Measurements from ENCODE around the gene MSI2. TPM values are rescaled to one million over a fixed set of nuclear protein-coding genes. Genes with fewer than 3 reads are reported as not detected.

Gene MSI2
- total RNA-seq, 1 donor = 23.2 TPM

- Histone ChIP-seq H3K79me2 (ENCODE audit: insufficient read depth, low read length) (no peaks in the 10 kb centered on the region), H4K20me1 (ENCODE audit: insufficient read depth, low read length) (no peaks in the 10 kb centered on the region), H3K4me3 (ENCODE audit: insufficient read depth, low read length) (no peak overlapping the region), H2AFZ (ENCODE audit: low read length) (no peak overlapping the region), H3K9me3 (ENCODE audit: low read depth, low read length) (no peaks in the 10 kb centered on the region), H3K36me3 (ENCODE audit: insufficient read depth, low read length) (no peaks in the 10 kb centered on the region), H3K27me3 (ENCODE audit: insufficient read depth, low read length) (no peaks in the 10 kb centered on the region), H3K4me1 (ENCODE audit: insufficient read depth, low read length) (no peaks in the 10 kb centered on the region), H3K27ac (ENCODE audit: low read depth, low read length) (no peak overlapping the region), H3K4me2 (ENCODE audit: insufficient read depth, low read length) (no peak overlapping the region)
- TF ChIP-seq CTCF (IDR thresholded peaks at IDR 0.05; ENCODE audit: extremely low read depth, low read depth, low read length) = no peak
- no peak for DNase-seq (ENCODE audit: insufficient read length, low spot score, missing footprints)
Measured at GRCh38 chr17:57424273-57424672, 167.9 kb downstream of the MSI2 start.

GRCh38 chr17:57424777-57425188 is 168.5 kb downstream of the MSI2 start:
- no peak for TF ChIP-seq CTCF (IDR thresholded peaks at IDR 0.05; ENCODE audit: extremely low read depth, low read depth, low read length)
- Histone ChIP-seq H3K4me2 (ENCODE audit: insufficient read depth, low read length) (no peak overlapping the region), H3K79me2 (ENCODE audit: insufficient read depth, low read length) (no peaks in the 10 kb centered on the region), H3K27me3 (ENCODE audit: insufficient read depth, low read length) (no peaks in the 10 kb centered on the region), H3K4me1 (ENCODE audit: insufficient read depth, low read length) (no peaks in the 10 kb centered on the region), H3K4me3 (ENCODE audit: insufficient read depth, low read length) (no peak overlapping the region), H2AFZ (ENCODE audit: low read length) (no peak overlapping the region), H4K20me1 (ENCODE audit: insufficient read depth, low read length) (no peaks in the 10 kb centered on the region), H3K9me3 (ENCODE audit: low read depth, low read length) (no peaks in the 10 kb centered on the region), H3K36me3 (ENCODE audit: insufficient read depth, low read length) (no peaks in the 10 kb centered on the region), H3K27ac (ENCODE audit: low read depth, low read length) (no peak overlapping the region)
- no peak for DNase-seq (ENCODE audit: insufficient read length, low spot score, missing footprints)

GRCh38 chr17:57425431-57425830 is 169.1 kb downstream of the MSI2 start:
- H3K27me3 ChIP-seq (ENCODE audit: insufficient read depth, low read length) = no peaks in the 10 kb centered on the region
- H3K36me3 ChIP-seq (ENCODE audit: insufficient read depth, low read length) = no peaks in the 10 kb centered on the region
- no peak overlapping the region for H3K4me3 ChIP-seq (ENCODE audit: insufficient read depth, low read length)
- H3K4me2 ChIP-seq (ENCODE audit: insufficient read depth, low read length) = no peak overlapping the region
- no peak overlapping the region for H3K27ac ChIP-seq (ENCODE audit: low read depth, low read length)
- H3K9me3 ChIP-seq (ENCODE audit: low read depth, low read length) = no peaks in the 10 kb centered on the region
- DNase-seq (ENCODE audit: insufficient read length, low spot score, missing footprints) = no peak
- no peaks in the 10 kb centered on the region for H4K20me1 ChIP-seq (ENCODE audit: insufficient read depth, low read length)
- no peak for TF ChIP-seq CTCF (IDR thresholded peaks at IDR 0.05; ENCODE audit: extremely low read depth, low read depth, low read length)
- no peaks in the 10 kb centered on the region for H3K79me2 ChIP-seq (ENCODE audit: insufficient read depth, low read length)
- H2AFZ ChIP-seq (ENCODE audit: low read length) = no peak overlapping the region
- no peaks in the 10 kb centered on the region for H3K4me1 ChIP-seq (ENCODE audit: insufficient read depth, low read length)

GRCh38 chr17:57425903-57426880 is 169.9 kb downstream of the MSI2 start:
- Histone ChIP-seq H2AFZ (ENCODE audit: low read length) (no peak overlapping the region), H3K27ac (ENCODE audit: low read depth, low read length) (no peak overlapping the region), H3K27me3 (ENCODE audit: insufficient read depth, low read length) (no peaks in the 10 kb centered on the region), H3K79me2 (ENCODE audit: insufficient read depth, low read length) (no peaks in the 10 kb centered on the region), H3K4me1 (ENCODE audit: insufficient read depth, low read length) (no peaks in the 10 kb centered on the region), H3K4me2 (ENCODE audit: insufficient read depth, low read length) (no peak overlapping the region), H3K4me3 (ENCODE audit: insufficient read depth, low read length) (no peak overlapping the region), H4K20me1 (ENCODE audit: insufficient read depth, low read length) (no peaks in the 10 kb centered on the region), H3K36me3 (ENCODE audit: insufficient read depth, low read length) (no peaks in the 10 kb centered on the region), H3K9me3 (ENCODE audit: low read depth, low read length) (no peaks in the 10 kb centered on the region)
- DNase-seq (ENCODE audit: insufficient read length, low spot score, missing footprints) = no peak
- no peak for TF ChIP-seq CTCF (IDR thresholded peaks at IDR 0.05; ENCODE audit: extremely low read depth, low read depth, low read length)
